Ishikawa (cell line): Measurements from ENCODE around the gene ZNF624.

Experiments
- CEBPB ChIP-seq: IDR thresholded peaks from 2 replicates; pipeline ENCODE4 v1.6.1; 2012
- CREB1 ChIP-seq: IDR thresholded peaks from 2 replicates; pipeline ENCODE4 v1.6.1; 2012; ENCODE audit warnings: low read depth
- EGR1 ChIP-seq: IDR thresholded peaks from 2 replicates; pipeline ENCODE4 v1.6.1; 2012
- MAX ChIP-seq: IDR thresholded peaks from 2 replicates; pipeline ENCODE4 v1.6.1; 2012
- NFIC ChIP-seq: IDR thresholded peaks from 2 replicates; pipeline ENCODE4 v1.6.1; 2012
- RAD21 ChIP-seq: IDR thresholded peaks from 2 replicates; pipeline ENCODE4 v1.6.1; 2012; ENCODE audit warnings: low read depth
- TAF1 ChIP-seq: IDR thresholded peaks from 2 replicates; pipeline ENCODE4 v1.6.1; 2012; ENCODE audit warnings: low read depth, mild to moderate bottlenecking
- YY1 ChIP-seq: IDR thresholded peaks from 2 replicates; pipeline ENCODE4 v1.6.1; 2012; ENCODE audit warnings: low read depth
- TF ChIP-seq, protein P1 (sequence below): IDR thresholded peaks from 2 replicates; pipeline ENCODE4 v1.6.1; 2012; ENCODE audit warnings: low read depth, mild to moderate bottlenecking

DNA sequence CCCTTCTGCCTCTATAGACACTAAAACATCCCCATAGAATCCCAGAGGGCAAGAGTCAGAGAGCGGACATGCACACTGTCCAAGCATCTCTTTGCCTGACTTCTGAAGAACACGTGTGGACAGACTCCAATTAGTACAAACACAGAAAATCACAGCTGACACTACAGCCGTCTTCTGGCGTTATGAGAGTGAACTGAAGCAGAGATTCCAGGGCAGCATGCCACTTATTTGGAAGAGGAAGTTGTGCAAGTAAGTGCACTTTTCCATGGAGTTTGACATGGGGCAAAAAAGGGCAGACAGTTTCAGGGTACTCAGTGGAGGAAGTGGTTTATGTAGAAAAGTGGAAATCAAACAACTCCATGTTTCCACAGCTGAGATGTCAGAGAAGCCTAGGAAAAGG, 67.9 kb downstream of the ZNF624 start:
- TF ChIP-seq TAF1 (no peak), EGR1 (no peak), YY1 (no peak), MAX (no peak), RAD21 (no peak), CREB1 (no peak), NFIC (no peak), CEBPB (no peak)
- TF ChIP-seq, protein P1, sequence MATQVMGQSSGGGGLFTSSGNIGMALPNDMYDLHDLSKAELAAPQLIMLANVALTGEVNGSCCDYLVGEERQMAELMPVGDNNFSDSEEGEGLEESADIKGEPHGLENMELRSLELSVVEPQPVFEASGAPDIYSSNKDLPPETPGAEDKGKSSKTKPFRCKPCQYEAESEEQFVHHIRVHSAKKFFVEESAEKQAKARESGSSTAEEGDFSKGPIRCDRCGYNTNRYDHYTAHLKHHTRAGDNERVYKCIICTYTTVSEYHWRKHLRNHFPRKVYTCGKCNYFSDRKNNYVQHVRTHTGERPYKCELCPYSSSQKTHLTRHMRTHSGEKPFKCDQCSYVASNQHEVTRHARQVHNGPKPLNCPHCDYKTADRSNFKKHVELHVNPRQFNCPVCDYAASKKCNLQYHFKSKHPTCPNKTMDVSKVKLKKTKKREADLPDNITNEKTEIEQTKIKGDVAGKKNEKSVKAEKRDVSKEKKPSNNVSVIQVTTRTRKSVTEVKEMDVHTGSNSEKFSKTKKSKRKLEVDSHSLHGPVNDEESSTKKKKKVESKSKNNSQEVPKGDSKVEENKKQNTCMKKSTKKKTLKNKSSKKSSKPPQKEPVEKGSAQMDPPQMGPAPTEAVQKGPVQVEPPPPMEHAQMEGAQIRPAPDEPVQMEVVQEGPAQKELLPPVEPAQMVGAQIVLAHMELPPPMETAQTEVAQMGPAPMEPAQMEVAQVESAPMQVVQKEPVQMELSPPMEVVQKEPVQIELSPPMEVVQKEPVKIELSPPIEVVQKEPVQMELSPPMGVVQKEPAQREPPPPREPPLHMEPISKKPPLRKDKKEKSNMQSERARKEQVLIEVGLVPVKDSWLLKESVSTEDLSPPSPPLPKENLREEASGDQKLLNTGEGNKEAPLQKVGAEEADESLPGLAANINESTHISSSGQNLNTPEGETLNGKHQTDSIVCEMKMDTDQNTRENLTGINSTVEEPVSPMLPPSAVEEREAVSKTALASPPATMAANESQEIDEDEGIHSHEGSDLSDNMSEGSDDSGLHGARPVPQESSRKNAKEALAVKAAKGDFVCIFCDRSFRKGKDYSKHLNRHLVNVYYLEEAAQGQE, result no peak
